Activated CD4-positive, CD25-positive, alpha-beta regulatory T cell (primary cell): Measurements from ENCODE around the gene WFDC9.
"Not testable (repeated sequence)": the region's sequence is repeated elsewhere in the genome, so short reads cannot be mapped to it uniquely, and the experiment has no call there.

Source experiments
- DNase-seq, 4 experiments: peaks; one replicate each; lab custom pipeline; 2025; lab: John Stamatoyannopoulos, UW

The WFDC9 gene

DNA sequence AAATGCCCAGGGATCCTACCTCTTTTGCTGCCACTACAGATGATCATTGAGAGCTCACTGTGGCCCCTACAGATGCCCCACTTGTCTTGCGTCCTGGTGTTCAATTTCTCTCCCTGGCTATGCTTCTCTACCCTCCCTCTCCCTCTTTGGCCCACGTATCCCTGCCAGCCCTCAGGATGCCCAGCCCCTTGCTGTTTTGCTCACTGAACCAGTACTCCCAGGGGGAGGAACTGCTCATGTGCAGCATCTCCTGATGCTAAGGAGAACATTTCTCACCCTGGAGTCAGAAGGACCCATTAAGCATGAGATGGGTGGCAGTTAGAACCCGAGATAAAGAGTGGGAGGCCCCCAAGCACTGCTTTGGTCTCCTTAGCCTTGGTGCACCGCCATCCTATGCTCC is at the start of gene WFDC9:
Gene WFDC9, minus strand, starts transcription at position 101 of the 400 bp plus-strand sequence. CDS start 21,103 bp downstream, outside the sequence.
- no peak for DNase-seq

DNA sequence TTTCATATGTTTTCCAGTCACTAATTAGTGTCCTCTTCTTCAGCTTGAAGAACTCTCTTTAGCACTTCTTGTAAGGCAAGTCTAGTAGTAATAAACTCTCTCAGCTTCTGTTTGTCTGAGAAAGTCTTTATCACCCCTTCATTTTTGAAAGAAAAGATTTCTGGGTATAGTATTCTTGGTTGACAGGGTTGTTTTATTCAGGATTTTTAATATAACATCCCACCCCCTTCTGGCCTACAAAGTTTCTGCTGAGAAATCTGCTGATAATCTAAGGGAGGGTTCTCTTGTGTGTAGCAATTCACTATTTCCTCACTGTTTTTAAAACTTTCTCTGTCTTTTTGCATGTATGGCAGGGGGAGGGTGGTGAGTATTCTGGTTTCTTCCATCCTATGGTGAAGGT is 48.6 kb upstream of the WFDC9 start:
- no peak for DNase-seq

DNA sequence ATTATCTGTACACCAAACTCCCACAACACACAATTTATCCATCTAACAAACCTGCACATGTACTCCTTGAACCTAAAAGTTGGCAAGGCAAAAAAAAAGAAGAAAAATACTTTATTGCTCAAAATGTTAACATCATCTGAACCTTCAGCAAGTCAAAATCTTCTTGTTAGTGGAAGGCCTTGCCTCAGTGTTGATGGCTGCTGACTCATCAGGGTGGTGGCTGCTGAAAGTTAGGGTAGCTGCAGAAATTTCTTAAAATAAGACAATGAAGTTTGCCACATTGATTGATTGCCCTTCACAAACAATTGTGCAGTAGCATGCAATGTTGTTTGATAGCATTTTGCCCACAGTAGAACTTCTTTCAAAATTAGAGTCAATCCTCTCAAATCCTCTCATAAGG is 41.7 kb upstream of the WFDC9 start:
- no peak for DNase-seq

DNA sequence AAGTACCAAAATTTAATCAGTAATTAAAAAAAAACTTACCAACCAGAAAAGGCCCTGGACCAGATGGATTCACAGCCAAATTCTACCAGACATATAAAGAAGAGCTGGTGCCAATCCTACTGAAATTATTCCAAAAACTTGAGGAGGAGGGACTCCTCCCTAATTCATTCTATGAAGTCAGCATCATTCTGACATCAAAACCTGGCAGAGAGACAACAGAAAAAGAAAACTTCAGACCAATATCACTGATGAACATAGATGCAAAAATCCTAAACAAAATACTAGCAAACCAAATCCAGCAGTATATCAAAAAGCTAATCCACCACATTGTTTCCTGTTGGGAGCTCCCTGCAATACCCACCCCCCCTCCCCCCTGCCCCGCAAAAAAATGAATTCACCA is 39.1 kb upstream of the WFDC9 start, which contains the start of gene WFDC11:
Gene WFDC11, minus strand, starts transcription at position 101 of the 400 bp plus-strand sequence. CDS start 19,639 bp downstream, outside the sequence.
- DNase-seq, result no peak

DNA sequence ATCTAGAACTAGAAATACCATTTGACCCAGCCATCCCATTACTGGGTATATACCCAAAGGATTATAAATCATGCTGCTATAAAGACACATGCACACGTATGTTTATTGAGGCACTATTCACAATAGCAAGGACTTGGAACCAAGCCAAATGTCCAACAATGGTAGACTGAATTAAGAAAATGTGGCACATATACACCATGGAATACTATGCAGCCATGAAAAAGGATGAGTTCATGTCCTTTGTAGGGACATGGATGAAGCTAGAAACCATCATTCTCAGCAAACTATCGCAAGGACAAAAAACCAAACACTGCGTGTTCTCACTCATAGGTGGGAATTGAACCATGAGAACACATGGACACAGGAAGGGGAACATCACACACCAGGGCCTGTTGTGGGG is 26.0 kb upstream of the WFDC9 start:
- not testable (repeated sequence) for DNase-seq

DNA sequence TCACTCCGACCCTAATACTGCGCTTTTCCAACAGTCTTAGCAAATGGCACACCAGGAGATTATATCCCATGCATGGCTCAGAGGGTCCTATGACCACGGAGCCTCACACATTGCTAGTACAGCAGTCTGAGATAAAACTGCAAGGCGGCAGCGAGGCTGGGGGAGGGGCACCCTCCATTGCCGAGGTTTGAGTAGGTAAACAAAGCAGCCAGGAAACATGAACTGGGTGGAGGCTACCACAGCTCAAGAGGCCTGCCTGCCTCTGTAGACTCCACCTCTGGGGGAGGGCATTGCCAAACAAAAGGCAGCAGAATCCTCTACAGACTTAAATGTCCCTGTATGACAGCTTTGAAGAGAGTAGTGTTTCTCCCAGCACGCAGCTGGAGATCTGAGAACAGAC is 20.6 kb upstream of the WFDC9 start:
- not testable (repeated sequence) for DNase-seq

DNA sequence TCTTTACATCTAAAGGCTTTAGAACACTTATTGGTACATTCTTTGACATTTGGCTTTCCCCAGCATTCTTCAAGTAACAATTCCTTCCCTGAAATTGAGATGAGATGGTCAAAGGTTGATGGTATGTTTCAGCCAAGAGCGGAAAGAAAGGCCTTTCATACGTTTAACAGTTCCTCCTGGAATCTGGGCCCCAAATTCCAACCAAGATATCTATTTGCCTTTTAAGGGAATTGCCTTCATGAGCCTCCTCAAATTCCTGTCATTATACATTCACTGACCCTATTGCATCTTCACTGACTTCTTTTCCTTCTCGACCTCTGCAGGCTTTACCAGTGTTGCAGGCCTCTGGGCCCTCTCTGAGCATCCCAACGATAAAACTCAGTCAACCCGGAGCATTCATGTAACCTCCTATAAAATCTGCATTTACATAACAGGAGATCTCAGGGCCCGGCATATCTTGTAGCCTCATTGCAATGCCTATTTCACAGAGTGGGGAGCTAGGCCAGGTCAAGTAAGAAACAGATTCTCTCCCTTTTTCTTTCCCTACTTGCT is 18.3 kb upstream of the WFDC9 start:
- DNase-seq, result no peak

DNA sequence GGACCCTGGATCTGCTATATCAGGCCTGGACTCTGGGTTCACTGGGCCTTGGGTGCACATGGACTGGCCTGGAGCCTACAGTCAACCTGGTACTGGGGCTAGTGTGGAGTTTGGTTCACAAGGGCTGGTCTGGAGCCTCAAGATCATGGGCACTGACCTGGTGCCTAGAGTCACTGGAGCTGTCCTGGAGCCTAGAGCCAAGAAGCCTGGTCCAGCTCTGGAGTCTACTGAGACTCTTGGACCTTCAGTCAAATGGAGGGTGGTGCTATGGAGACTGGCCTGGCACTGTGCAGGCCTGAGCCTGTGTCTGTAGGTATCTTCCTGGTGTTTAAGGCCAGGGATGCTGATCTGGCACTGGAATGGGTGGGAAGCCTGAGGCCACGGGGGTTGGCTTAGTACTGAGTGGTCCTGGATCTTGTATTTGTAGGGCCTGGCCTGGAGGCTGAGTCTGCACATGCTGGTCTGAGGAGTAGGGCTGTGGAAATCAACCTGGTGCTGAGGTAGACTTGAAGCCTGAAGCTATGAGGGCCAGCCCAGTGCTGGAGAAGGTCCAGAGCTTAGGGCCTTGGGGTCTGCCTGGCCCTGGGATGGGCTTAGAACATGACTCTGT is 16.5 kb upstream of the WFDC9 start:
- DNase-seq, result no peak

DNA sequence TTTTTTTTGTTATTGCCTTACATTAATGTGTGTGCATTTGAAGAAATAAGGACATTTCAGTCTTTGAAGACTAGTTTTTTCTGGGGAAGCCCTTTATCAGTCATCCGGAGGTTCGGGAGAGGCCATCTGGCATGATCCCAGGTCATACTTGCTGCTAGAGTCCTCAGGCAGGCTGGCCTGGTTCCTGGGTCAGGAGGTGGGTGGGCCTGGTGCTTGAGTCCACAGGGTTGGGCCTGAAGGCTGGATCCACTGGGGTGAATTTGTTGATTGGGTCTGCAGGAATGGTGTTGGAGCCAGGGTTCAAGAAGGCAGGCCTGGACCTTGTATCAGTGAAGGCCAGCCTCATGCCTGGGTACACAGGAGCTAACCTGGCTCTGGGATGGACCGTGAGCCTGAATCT is 15.8 kb upstream of the WFDC9 start:
- no peak for DNase-seq

DNA sequence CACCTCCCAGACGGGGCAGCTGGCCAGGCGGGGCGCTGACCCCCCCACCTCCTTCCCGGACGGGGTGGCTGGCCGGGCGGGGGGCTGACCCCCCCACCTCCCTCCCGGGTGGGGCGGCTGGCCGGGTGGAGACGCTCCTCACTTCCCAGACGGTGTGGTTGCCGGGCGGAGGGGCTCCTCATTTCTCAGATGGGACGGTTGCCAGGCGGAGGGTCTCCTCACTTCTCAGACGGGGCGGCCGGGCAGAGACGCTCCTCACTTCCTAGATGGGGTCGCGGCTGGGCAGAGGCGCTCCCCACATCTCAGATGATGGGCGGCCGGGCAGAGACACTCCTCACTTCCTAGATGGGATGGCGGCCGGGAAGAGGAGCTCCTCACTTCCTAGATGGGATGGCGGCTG is 14.8 kb upstream of the WFDC9 start:
- not testable (repeated sequence) for DNase-seq

DNA sequence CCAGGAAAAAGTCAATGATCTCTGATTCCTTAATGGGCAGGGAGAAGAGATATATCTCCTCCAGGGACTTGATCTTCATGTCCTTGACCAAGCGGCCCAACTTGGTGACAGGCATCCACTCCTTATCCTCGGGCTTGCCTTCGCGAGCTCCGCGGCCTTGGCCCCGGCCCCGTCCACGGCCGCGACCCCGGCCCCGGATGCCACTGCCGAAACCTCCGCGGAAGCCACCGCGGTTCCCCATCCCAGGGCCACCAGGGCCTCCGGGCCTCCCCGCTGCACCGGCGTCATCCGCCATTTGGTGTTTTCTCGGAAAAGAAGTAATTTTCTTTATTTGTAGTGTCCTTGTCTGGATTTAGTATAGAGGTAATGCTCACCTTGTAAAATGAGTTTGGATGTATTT is 10.0 kb upstream of the WFDC9 start:
- not testable (repeated sequence) for DNase-seq

DNA sequence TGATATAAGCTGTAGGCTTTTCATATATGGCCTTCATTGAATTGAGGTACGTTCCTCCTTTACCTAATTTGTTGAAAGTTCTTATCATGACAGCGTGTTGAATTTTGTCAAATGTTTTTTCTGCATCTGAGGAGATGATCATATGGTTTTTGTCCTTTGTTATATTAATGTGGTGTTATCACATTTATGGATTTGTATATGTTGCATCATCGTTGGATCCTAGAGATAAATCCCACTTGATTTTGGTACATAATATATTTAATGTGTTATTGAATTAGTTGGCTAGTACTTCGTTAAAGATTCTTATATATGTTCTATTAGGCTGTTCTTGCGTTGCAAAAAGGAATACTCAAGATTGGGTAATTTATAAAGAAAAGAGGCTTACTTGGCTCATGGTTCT is 8.6 kb upstream of the WFDC9 start:
- no peak for DNase-seq

DNA sequence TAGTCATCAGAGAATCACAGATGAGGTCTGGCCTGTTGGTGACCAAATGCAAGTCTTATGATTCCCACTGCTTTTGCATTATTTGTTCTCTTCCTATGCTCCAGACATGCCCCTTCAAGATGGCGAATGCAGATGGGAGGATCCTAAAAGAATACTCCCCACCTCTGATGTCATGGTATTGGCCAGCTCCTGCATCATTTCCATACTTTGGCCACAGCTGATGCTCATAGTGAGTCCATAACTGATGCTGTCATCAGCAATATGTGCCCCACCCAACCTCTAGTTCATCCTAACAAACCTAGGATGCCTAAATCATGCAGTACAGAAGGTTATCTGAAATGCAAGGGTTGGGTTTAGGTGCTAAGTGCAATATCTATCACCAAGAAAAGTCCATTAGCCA is 5.4 kb upstream of the WFDC9 start:
- DNase-seq, result no peak

DNA sequence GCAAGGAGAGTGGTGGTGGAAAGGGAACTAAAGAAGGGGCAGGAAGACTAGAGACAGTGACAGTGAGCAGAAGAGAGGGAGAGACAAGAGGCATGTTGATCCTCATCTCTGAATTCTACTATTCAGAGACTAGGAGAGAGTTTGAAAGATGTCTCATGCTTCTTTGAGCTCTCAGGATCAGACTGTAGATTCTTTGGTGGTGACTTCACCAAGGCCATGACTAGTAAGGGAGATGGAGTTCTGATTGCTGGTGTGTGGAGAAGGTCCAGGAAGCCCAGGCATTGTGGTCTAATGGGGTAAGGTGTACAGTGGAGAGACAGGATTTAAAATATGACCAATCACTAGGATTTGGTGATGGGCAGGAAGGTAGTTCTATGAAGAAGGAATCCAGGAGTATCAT is 713 bp downstream of the WFDC9 start:
- DNase-seq, result no peak

DNA sequence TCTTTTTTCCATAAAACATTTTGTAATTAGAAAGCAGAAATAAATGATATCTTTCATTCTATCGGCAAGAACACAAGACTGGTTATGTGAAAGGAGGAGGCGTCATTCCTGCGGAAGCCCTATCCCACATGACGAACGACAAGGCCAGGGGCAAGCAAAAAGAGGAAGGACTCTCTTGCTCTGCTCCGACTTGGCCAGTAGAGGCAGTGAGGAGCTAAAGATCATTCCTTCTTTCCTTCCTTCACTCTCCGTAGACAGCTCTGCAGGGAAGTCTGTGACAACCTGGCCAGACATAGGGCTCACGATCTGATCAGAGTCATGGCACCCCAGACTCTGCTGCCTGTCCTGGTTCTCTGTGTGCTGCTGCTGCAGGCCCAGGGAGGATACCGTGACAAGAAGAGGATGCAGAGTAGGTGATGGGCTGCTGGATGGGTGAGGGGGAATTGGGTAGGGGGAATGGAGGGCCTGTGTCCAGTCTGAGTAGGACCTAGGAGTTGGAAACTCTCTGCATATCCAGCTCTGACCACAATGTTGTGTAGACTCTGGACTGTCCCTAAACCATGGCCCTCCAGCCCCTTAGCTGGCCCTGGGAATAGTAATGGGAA is 1.5 kb downstream of the WFDC9 start, which contains the start of gene WFDC10A:
Gene WFDC10A, plus strand, starts transcription at position 244 of the 605 bp plus-strand sequence. Its CDS starts 75 bp downstream, at position 319.
- no peak for DNase-seq

DNA sequence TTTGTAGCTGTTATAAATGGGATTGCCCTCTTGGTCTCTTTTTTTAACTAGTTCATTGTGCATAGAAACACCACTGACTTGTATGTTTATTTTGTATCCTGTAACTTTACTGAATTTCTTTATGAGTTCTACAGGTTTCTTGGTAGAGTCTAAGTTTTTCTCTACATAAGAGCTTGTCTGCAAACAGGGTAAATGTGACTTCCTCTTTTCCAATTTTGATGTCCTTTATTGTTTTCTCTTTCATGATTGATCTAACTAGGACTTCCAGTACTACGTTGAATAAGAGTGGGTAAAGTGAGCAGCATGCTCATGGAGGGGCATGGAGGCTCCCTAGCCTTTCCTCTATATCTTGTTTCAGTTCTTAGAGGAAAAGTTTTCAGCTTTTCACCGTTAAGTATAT is 4.5 kb downstream of the WFDC9 start:
- DNase-seq, result no peak

DNA sequence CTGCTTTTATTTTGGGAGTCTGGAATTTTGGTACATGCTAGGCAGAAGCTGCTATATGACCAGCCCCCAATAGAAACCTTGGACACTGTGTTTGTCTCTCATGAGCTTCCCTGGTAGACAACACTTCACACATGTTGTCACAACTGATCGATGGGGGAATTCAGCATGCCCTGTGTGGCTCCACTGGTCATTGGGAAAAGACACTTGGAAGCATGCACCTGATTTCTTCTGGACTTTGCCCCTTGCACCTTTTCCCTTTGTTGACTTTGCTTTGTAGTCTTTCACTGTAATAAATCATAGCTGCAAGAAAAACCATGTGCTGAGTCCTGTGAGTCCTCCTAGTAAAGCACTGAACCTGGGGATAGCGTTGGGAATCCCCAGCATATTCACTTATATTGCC is 9.5 kb downstream of the WFDC9 start:
- DNase-seq, result no peak

DNA sequence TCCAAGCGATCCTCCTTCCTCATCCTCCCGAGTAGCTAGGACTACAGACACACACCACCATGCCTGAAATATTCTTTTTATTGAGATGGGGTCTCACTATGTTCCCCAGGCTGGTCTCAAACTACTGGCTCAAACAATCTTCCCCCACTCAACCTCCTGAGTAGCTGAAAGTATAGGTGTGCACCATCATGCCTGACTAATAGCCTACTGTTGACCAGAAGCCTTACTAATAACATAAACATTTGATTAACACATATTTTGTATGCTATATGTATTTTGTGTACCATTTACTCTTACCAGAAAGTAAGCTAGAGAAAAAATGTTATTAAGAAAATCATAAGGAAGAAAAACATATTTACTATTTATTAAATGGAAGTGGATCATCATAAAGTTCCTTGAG is 13.5 kb downstream of the WFDC9 start:
- DNase-seq, result no peak

DNA sequence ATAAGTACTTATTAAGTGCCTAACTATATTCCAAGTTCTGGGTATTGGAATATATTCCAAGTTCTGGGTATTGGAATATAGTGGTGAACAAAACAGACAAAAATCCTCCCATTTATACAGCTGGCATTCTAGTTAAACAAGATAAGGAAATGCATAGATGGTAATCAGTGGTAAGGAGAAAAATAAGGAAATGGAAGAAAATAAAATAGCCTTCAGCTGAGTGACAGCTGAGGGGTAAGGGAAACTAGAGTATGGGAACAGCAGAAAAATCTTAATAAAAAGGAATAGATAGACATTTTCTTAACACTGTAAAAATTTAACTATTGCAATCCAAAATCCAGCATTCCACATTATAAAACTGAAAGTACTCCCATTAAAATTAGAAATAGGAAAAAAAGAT is 18.8 kb downstream of the WFDC9 start:
- DNase-seq, result no peak

DNA sequence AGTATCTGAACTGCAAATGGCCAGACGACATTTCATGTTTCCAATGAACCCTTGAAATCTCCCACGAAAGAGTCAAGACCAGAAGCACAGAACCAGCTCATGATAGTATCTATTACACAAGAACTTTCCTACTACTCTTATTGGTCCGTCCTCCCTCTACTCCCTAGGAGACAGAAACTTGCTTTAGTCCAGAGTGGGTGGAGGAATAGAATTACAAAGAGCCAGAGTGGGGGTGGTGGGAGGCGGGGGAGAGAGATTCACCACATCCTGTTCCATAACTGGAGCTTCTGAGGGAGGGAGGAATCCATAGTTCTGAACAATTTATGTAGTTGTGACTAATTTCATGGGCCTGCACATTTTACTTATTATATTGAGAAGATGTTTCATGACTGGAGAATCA is 20.0 kb downstream of the WFDC9 start:
- DNase-seq, result no peak

DNA sequence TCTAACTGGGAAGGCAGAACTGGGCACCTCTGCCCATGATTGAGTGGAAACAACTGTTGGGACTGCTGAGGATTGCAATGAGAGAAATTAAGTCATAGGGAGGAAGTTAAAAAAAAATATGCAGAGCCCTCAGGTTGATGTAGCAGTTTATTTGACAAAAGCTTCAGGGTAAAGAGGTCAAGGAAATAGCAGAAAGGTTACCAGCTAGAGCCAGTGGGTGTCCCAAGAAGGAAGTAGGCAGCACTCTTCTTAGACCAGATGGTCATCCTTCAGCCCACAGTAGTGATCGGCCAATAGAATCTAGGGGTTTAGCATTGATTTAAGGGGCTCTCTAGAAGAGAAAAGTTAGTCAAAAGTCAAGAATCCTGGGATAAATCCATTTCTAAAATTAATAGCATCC is 23.3 kb downstream of the WFDC9 start:
- no peak for DNase-seq

DNA sequence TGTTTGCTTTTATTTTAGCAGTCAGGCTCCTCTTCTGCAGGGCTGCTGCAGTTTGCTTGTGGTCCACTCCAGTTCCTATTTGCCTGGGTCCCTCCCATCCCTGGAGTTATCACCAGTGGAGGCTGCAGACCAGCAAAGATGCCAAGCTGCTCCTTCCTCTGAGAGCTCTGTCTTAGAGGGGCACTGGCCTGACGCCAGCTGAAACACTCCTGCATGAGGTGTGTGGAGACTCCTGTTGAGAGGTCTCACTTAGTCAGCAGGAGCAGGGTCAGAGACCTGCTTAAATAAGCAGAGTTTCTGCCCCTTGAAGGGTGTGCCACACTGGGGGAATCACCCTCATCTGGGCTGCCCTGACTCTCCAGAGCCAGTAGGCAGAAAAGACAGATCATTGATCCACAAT is 35.8 kb downstream of the WFDC9 start:
- DNase-seq, result no peak

DNA sequence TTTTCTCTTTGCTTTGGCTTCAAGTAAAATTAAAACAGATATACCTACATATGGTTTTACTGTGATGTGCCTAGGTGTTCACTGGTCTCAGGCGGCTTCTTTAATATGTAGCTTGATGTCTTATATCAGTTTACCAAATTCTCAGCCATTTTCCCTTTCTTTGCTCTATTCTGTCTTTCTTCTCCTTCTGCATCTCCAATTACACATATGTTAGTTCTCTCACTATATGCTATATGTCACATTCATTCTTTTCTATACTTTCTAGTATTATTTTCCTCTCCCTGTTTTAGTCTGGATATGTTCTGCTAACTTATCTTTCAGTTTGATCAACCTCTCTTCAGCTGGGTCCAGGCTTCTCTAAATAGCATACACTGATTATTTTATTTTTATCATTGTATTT is 37.6 kb downstream of the WFDC9 start:
- no peak for DNase-seq
